Spleen (tissue), 7 donors: Measurements from ENCODE around the gene RAB13.
"Not testable (repeated sequence)": the region's sequence is repeated elsewhere in the genome, so short reads cannot be mapped to it uniquely, and the experiment has no call there.

Experiments used
- POLR2A ChIP-seq, 3 donors: fragments of 450-650 bp; IDR thresholded peaks; one replicate each; pipeline ENCODE4 v1.5.1; 2017; ENCODE audit warnings: antibody characterized with exemption in 3 of 3, mild to moderate bottlenecking in 1 of 3
- POLR2AphosphoS5 ChIP-seq, 3 donors: sonication (generic); formaldehyde crosslinking; IDR thresholded peaks; one replicate each; pipeline ENCODE4 v1.5.1; 2017; ENCODE audit warnings: antibody characterized with exemption in 3 of 3
- TF ChIP-seq, protein P1 (sequence below), 11 experiments: fragments of 200-600 bp in 7 of 11; fragments of 450-650 bp in 4 of 11; sonication (generic) in 4 of 11; IDR thresholded peaks in 8 of 11; conservative IDR thresholded peaks in 3 of 11; 1 replicate in 7 of 11; 2 replicates in 4 of 11; pipeline versions ENCODE4 v1.4.0 to v1.8.0; 2016 to 2021; ENCODE audit warnings: antibody characterized with exemption in 11 of 11, inconsistent platforms in 4 of 11, mild to moderate bottlenecking in 1 of 11
- donor health status: DM: no; HTN: no; CAD: no; lungs with moderate emphysema.
- donor health status: DM: no; HTN: no; CAD: no.
- donor health status: DM: no; HTN: no; CAD: no.

GRCh38 chr1:154012543-154012942 is 26.4 kb upstream of the RAB13 start:
- TF ChIP-seq, protein P1, sequence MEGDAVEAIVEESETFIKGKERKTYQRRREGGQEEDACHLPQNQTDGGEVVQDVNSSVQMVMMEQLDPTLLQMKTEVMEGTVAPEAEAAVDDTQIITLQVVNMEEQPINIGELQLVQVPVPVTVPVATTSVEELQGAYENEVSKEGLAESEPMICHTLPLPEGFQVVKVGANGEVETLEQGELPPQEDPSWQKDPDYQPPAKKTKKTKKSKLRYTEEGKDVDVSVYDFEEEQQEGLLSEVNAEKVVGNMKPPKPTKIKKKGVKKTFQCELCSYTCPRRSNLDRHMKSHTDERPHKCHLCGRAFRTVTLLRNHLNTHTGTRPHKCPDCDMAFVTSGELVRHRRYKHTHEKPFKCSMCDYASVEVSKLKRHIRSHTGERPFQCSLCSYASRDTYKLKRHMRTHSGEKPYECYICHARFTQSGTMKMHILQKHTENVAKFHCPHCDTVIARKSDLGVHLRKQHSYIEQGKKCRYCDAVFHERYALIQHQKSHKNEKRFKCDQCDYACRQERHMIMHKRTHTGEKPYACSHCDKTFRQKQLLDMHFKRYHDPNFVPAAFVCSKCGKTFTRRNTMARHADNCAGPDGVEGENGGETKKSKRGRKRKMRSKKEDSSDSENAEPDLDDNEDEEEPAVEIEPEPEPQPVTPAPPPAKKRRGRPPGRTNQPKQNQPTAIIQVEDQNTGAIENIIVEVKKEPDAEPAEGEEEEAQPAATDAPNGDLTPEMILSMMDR (IDR thresholded peaks at IDR 0.05 in 8 of 11, conservative IDR thresholded peaks at IDR 0.05 in 3 of 11): not testable (repeated sequence)
- not testable (repeated sequence) for TF ChIP-seq POLR2A, POLR2AphosphoS5 (IDR thresholded peaks at IDR 0.05)
